Vein endothelial cell (primary cell): ENCODE measurements around the gene SLC30A9. TPM values are rescaled to one million over a fixed set of nuclear protein-coding genes. Genes with fewer than 3 reads are reported as not detected.

Experiments
- total RNA-seq: library from RNA; depleted of rRNA; stranded (reverse); fragments of >200 nt; gene quantifications from 2 replicates; pipeline ENCODE4 v1.2.3, GENCODE V29; 2012

SLC30A9 gene
- total RNA-seq: 51.3 and 54.6 TPM in 2 replicates

GRCh38 chr4:41990365-41991111 lies at the start of gene SLC30A9:
SLC30A9 (plus strand) TSS chr4:41990530; CDS start chr4:41990652, 122 bp downstream.

DNA sequence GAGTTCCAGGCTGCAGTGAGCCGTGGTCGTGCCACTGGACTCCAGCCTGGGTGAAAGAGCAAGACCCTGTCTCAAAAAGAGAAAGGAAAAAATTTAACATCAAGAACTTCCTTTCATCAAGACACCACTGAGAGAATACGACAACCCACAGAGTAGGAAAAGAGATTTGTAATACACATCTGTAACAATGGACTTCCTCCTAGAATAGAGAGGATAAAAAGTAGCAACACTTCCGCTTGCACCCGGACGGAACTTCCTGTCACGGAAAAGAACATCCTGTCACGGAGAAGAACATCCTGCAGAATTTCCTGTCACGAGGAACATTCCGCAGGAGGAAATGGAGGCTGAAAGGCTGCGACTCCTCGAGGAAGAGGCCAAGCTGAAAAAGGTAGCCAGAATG lies 8.9 kb upstream of the SLC30A9 start, which contains the start of gene DCAF4L1:
Gene DCAF4L1 (plus strand): TSS at position 301 of the 400 bp plus-strand sequence. CDS start 37 bp downstream, at position 338.

Other genes with a start within 250 kb of the SLC30A9 start
- gene PHOX2B, start 241.8 kb upstream of the SLC30A9 start, total RNA-seq: not detected in 2 replicates
- gene TMEM33, start 55.1 kb upstream of the SLC30A9 start, total RNA-seq: 65.3 and 79.8 TPM in 2 replicates
- 0.19 and 0.33 TPM in 2 replicates for gene DCAF4L1, start 8.8 kb upstream of the SLC30A9 start, total RNA-seq
- under 0.01 and 0.10 TPM in 2 replicates for gene BEND4, start 162.1 kb downstream of the SLC30A9 start, total RNA-seq